GM19025 (cell line): ENCODE results near the gene ABCD3.
"Not testable (repeated sequence)": the region's sequence is repeated elsewhere in the genome, so short reads cannot be mapped to it uniquely, and the experiment has no call there.

Source experiments
- ATAC-seq: cut with Tn5 transposase; IDR thresholded peaks from one replicate; pipeline ENCODE4 v1.9.1; 2021; ENCODE audit warnings: mild to moderate bottlenecking, low read depth, moderate library complexity; ENCODE audit not compliant: unreplicated experiment

ABCD3 gene

GRCh38 chr1:94411237-94411636 lies 7.0 kb upstream of the ABCD3 start:
- peak; percentile 47 for ATAC-seq

GRCh38 chr1:94413311-94413710 lies 4.9 kb upstream of the ABCD3 start:
- no peak for ATAC-seq

GRCh38 chr1:94416901-94417727 lies 1.1 kb upstream of the ABCD3 start:
- ATAC-seq = no peak

GRCh38 chr1:94417728-94417977 lies 536 bp upstream of the ABCD3 start:
- ATAC-seq = no peak

- ATAC-seq = no peak
Observed at GRCh38 chr1:94418664-94419655, 771 bp downstream of the ABCD3 start.

GRCh38 chr1:94422115-94422820 lies 4.1 kb downstream of the ABCD3 start:
- ATAC-seq = no peak

- ATAC-seq = no peak
Observed at GRCh38 chr1:94425821-94426484, 7.8 kb downstream of the ABCD3 start.

- not testable (repeated sequence) for ATAC-seq
Observed at GRCh38 chr1:94426485-94426870, 8.3 kb downstream of the ABCD3 start.

GRCh38 chr1:94428441-94428840 lies 10.3 kb downstream of the ABCD3 start:
- no peak for ATAC-seq

GRCh38 chr1:94428927-94429528 lies 10.8 kb downstream of the ABCD3 start:
- ATAC-seq = not testable (repeated sequence)

- ATAC-seq = not testable (repeated sequence)
Observed at GRCh38 chr1:94430066-94430465, 11.9 kb downstream of the ABCD3 start.

- ATAC-seq = no peak
Observed at GRCh38 chr1:94433866-94434265, 15.7 kb downstream of the ABCD3 start.

- ATAC-seq = no peak
Observed at GRCh38 chr1:94434365-94435045, 16.3 kb downstream of the ABCD3 start.

- no peak for ATAC-seq
Observed at GRCh38 chr1:94438692-94439276, 20.6 kb downstream of the ABCD3 start.

GRCh38 chr1:94440088-94440487 lies 21.9 kb downstream of the ABCD3 start:
- ATAC-seq = no peak

- not testable (repeated sequence) for ATAC-seq
Observed at GRCh38 chr1:94443067-94443466, 24.9 kb downstream of the ABCD3 start.

- ATAC-seq = not testable (repeated sequence)
Observed at GRCh38 chr1:94444819-94445218, 26.6 kb downstream of the ABCD3 start.

- ATAC-seq = not testable (repeated sequence)
Observed at GRCh38 chr1:94445733-94446132, 27.5 kb downstream of the ABCD3 start.

GRCh38 chr1:94446177-94446576 lies 28.0 kb downstream of the ABCD3 start:
- not testable (repeated sequence) for ATAC-seq
